K562 (cell line): ENCODE results near the gene LRRIQ1. TPM values are rescaled to one million over a fixed set of nuclear protein-coding genes. Genes with fewer than 3 reads are reported as not detected.
A peak's percentile ranks its signal among the peaks of the same experiment; 100 is the strongest.

Experiments used
- CTCF ChIP-seq, 3 experiments: IDR thresholded peaks in 2 of 3; conservative IDR thresholded peaks in 1 of 3; 2 replicates each; pipeline ENCODE4 v1.5.1; 2011 to 2012; ENCODE audit warnings: low read length in 3 of 3, mild to moderate bottlenecking in 3 of 3, control low read depth in 2 of 3, improper control_type of control experiment in 1 of 3, inconsistent platforms in 1 of 3, low read depth in 1 of 3, mixed read lengths in 1 of 3, moderate library complexity in 1 of 3; ENCODE audit not compliant: insufficient read depth in 2 of 3
- RAD21 ChIP-seq, 2 experiments: fragments of 250-450 bp in 1 of 2; fragments of 450-650 bp in 1 of 2; sonication (Bioruptor Pico) in 1 of 2; formaldehyde crosslinking in 1 of 2; IDR thresholded peaks in 1 of 2; conservative IDR thresholded peaks in 1 of 2; 2 replicates each; pipeline versions ENCODE4 v1.4.0 to v1.8.0; 2020 to 2022; ENCODE audit warnings: mild to moderate bottlenecking in 2 of 2, moderate library complexity in 1 of 2
- REST ChIP-seq, 2 experiments: fragments of 450-650 bp; formaldehyde crosslinking in 1 of 2; IDR thresholded peaks; 2 replicates each; pipeline versions ENCODE4 v1.4.0 to v1.6.1; 2014 to 2020; ENCODE audit warnings: mild to moderate bottlenecking in 2 of 2, borderline replicate concordance in 1 of 2, low read depth in 1 of 2
- polyA plus RNA-seq, 8 experiments: library from polyadenylated mRNA; depleted of rRNA in 4 of 8; stranded (reverse) in 5 of 8; unstranded in 3 of 8; fragments of >200 nt; fragmentation: Nextera tagmentation in 2 of 8; fragmentation: Illumina TruSeq in 1 of 8; extraction: Ambion mirVana in 2 of 8; extraction: Trizol in 1 of 8; gene quantifications; 2 replicates each; pipeline versions ENCODE4 v1.2.1 to v1.2.3, GENCODE V29; 2011 to 2014; ENCODE audit warnings: inconsistent platforms in 1 of 8, missing spikeins in 1 of 8
- total RNA-seq, 7 experiments: library from RNA; depleted of rRNA in 6 of 7; stranded (reverse); fragments of >200 nt in 6 of 7; fragmentation: Illumina TruSeq in 2 of 7; extraction: Trizol in 2 of 7; gene quantifications; 2 replicates each; pipeline versions ENCODE4 v1.2.1 to v1.2.3, GENCODE V29; 2011 to 2021; ENCODE audit warnings: low replicate concordance in 1 of 7

Gene LRRIQ1
- total and polyA plus RNA-seq, 9 of the 15 experiments (the other 6 are each of a cell fraction or from before 2014, with no cell fraction given) = not detected

- TF ChIP-seq REST (IDR thresholded peaks at IDR 0.05; ENCODE audit: borderline replicate concordance) = 0 out of 2 replicates have a peak, but pooled peaks have one; percentile 10
- TF ChIP-seq REST (CRISPR knock-in tag; IDR thresholded peaks at IDR 0.05; ENCODE audit: low read depth) = no peak
- peak; percentile 33 to 43; a peak in 2 of 4 replicates for TF ChIP-seq RAD21 (CRISPR knock-in tag; conservative IDR thresholded peaks at IDR 0.05 in 1 of 2, IDR thresholded peaks at IDR 0.05 in 1 of 2)
- TF ChIP-seq CTCF (IDR thresholded peaks at IDR 0.05 in 2 of 3, conservative IDR thresholded peaks at IDR 0.05 in 1 of 3; ENCODE audit: insufficient read depth in 2 of 3, low read depth in 1 of 3, low read length in 3 of 3) = peak in 1 of 3 experiments; percentile 36; a peak in 2 of 6 replicates
- TF ChIP-seq, all 486 proteins: peak for 3
Measured at GRCh38 chr12:85029456-85029855, 6.7 kb upstream of the LRRIQ1 start (continued).
